Neuron (in vitro differentiated cells): Measurements from ENCODE around the gene IL6R.

Experiments
- H2AFZ ChIP-seq: one replicate; pipeline ENCODE4 v1.6.1; 2013; ENCODE audit warnings: low read depth, mild to moderate bottlenecking, inconsistent platforms, low read length, moderate library complexity
- H3K27me3 ChIP-seq: one replicate; pipeline ENCODE4 v1.6.1; 2013; ENCODE audit warnings: low read length; ENCODE audit not compliant: insufficient read depth
- H3K36me3 ChIP-seq: one replicate; pipeline ENCODE4 v1.6.1; 2013; ENCODE audit warnings: low read length; ENCODE audit not compliant: insufficient read depth
- H3K4me1 ChIP-seq: one replicate; pipeline ENCODE4 v1.6.1; 2013; ENCODE audit warnings: low read length; ENCODE audit not compliant: insufficient read depth
- H3K4me3 ChIP-seq: 2 replicates; pipeline ENCODE4 v1.5.1; 2013; ENCODE audit warnings: mild to moderate bottlenecking, low read length, moderate library complexity
- H3K9me3 ChIP-seq: one replicate; pipeline ENCODE4 v1.6.1; 2013; ENCODE audit warnings: low read length

Gene IL6R

DNA sequence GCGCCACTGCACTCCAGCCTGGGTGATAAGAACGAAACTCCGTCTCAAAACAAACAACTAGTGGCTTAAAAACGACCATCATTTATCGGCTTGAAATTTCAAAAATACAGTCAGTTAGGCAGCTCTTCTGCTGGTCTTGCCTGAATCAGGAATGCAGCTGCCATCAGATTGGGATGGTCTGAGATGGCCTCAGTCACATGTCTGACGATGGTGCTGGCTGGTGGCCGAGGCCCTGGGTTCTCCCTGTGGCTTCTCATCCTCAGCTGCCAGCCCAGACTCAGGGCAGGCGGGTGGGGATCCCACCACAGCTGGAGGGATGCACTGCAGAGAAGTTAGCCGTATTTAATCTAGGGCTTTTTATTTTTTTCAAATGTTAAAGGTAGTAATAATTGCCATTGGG is 31.3 kb downstream of the IL6R start:
- Histone ChIP-seq H3K4me1 (peaks cover 6% of the 10 kb centered on the region), H3K36me3 (no peaks in the 10 kb centered on the region), H2AFZ (no peak overlapping the region), H3K9me3 (no peaks in the 10 kb centered on the region), H3K27me3 (no peaks in the 10 kb centered on the region), H3K4me3 (no peak overlapping the region)

DNA sequence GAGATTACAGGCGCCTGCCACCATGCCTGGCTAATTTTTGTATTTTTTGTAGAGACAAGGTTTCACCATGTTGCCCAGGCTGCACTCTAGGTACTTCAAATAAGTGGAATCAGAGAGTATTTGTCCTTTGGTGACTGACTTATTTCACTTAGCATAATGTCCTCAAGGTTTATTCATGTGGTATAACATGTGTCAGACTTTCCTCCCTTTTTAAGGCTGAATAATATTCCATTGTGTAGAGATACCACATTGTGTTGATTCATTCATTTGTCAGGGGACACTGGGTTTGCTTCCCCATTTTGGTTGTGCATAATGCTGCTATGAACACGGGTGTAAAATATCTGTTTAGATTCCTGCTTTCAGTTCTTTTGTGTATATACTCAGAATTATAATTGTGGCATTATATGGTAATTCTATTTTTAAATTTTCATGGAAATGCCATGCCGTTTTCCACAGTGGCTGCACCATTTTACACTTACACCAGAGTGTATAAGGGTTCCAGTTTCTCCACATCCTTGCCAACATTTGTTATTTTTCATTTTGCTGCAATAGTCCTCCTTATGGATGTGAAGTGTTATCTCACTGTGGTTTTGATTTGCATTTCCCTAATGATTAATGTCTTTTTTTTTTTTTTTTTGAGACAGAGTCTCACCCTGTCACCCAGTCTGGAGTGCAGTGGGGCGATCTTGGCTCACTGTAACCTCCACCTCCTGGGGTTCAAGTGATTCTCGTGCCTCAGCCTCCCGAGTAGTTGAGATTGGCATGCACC is 35.1 kb downstream of the IL6R start:
- Histone ChIP-seq H2AFZ (no peak overlapping the region), H3K4me1 (no peaks in the 10 kb centered on the region), H3K4me3 (no peak overlapping the region), H3K27me3 (no peaks in the 10 kb centered on the region), H3K36me3 (no peaks in the 10 kb centered on the region), H3K9me3 (no peaks in the 10 kb centered on the region)

DNA sequence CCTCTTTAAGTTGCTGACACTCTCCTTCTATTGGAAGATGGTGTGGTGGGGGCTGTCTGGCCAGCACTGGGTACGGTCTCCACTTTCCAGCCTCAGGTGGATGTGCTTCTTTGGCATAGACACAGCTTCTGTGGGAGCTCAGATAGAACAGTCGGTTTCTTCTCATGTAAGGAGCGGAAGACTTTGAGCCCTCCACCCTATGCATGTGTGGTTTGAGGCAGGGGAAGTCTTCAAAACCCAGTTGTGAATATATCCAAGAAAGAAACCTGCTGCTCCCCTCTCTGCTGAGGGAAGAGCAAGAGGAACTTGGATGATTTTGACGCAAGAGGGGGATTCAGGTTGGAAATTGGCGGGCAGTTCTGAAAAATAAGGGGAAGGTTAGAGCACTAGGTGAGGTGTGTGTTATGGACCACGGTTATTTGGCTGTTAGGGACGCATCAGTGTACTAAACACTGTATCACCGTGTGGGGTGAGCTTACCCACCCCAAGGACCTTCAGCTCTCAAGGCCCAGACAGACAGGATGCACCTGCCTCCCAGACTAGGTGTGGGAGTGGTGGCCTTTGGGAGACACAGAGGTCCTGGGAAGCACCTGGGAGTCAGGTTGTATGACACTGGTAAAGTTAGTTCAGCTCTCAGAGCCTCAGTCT is 36.2 kb downstream of the IL6R start:
- Histone ChIP-seq H3K27me3 (no peaks in the 10 kb centered on the region), H3K4me1 (no peaks in the 10 kb centered on the region), H2AFZ (no peak overlapping the region), H3K9me3 (no peaks in the 10 kb centered on the region), H3K36me3 (no peaks in the 10 kb centered on the region), H3K4me3 (no peak overlapping the region)

DNA sequence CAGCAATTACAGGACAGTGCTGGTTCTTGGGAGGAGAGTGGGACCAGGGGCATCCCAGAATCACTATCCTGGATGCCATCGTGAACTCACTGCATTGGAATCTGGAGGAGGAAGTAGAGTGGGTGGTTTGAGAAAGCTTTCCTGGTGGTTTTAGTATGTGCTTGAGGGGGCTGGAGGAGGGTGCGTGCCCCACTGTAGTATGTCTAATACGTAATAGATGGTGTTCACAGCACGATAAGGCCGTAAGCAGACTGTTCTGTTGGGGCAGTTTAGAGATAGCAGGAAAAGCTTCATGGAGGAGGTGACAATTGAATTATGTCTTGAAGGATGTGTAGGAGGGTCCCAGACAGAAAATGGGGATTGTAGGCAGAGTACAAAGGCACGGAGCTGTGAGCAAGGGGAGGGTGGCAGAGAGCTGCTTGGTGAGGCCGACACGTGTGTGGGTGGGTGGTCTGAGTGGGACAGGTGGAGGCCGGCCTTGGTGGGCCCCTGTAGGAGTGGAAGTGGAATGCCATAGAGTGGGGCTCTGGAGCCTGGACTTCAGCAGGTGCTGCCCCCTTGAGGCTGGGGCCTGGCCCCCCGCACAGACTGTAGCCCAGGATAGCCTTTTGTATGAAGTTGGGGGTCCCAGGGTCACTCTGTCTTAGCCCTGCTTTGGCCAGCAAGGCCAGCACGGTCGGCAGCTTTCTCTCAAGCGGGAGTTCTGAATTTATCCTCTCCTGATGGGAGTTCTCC is 37.0 kb downstream of the IL6R start:
- Histone ChIP-seq H3K36me3 (no peaks in the 10 kb centered on the region), H3K4me3 (no peak overlapping the region), H2AFZ (no peak overlapping the region), H3K4me1 (no peaks in the 10 kb centered on the region), H3K27me3 (no peaks in the 10 kb centered on the region), H3K9me3 (no peaks in the 10 kb centered on the region)

DNA sequence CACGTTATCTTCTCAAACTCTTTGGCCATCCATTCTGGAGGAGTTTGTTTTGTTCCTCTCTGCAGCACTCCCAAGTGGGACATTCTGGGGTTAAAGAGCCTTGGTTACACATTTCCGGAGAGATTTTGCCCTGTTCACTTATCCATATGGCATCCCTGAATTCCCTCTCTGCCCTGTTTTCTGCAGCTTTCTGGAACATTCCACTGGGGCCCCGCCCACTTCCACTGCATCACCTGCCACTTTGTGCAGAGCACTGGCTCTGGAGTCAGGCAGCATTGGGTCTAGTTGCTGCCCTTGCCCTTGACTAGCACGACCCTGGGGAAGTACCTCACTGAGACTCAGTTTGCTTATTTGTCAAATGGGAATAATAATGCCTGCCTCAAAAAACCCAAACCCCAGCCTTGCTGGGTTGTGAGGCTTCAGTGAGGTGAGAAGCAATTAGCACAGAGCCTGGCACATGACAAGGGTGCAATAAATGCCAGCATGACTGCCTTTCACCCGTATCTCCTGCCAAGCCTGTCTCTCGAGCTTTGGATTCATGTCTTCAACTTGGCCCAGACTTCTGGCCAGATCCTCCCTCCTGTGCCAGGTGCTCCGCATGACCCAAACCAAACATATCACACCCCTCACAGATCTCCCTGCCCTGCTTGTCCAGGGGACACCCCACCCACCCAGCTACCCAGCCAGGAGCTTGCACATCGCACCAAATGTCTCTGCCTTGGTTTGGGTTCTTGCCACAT is 38.3 kb downstream of the IL6R start:
- Histone ChIP-seq H3K36me3 (no peaks in the 10 kb centered on the region), H3K9me3 (no peaks in the 10 kb centered on the region), H2AFZ (no peak overlapping the region), H3K4me1 (no peaks in the 10 kb centered on the region), H3K27me3 (no peaks in the 10 kb centered on the region), H3K4me3 (no peak overlapping the region)

DNA sequence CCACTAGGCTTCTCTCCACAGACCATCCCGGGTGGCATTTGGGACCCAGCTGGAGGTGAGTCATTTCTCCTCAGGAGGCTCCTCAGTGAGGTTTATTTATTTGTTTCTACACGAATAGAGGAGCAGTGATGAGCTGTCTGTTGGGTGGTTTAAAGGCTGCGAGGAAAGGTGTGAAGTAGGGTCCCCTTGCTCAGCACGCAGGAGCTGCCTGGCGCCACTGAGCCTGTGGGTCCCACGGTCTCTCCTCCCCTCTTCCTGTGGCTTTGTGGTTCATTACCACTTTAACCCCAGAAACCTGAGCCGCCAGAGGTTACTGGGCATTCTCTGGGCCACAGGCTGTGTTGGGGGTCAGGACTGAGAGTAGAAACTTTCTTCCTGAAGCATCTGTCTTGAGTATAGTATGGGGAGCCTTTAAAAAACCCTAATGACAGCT is 39.9 kb downstream of the IL6R start:
- H3K9me3 ChIP-seq, result no peaks in the 10 kb centered on the region

DNA sequence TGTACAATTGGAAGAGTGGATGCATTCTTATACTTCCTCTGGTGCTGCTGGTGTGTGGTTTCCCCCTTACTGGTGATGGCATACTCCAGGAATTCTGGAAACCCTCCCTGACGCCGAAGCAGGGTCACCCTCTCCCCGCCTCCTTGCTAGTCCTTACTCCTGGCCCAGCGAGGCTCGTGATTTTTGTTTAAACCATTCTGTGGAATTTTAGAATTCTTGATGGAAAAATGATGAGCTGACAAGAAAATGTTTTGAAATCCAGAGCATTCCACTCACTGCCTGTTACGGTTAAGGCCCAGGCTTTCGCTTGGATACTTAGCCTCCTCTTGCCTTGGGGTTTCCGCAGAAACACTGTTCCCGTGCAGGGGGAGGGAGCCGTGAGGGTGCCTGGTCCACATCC is 41.1 kb downstream of the IL6R start:
- Histone ChIP-seq H3K4me1 (no peaks in the 10 kb centered on the region), H3K27me3 (no peaks in the 10 kb centered on the region)

More for the DNA sequence above, 39.9 kb downstream of the IL6R start:
- H3K4me1 ChIP-seq, result no peaks in the 10 kb centered on the region
- no peak overlapping the region for H3K4me3 ChIP-seq
- H3K36me3 ChIP-seq, result no peaks in the 10 kb centered on the region
- H2AFZ ChIP-seq, result no peak overlapping the region
- no peaks in the 10 kb centered on the region for H3K27me3 ChIP-seq

DNA sequence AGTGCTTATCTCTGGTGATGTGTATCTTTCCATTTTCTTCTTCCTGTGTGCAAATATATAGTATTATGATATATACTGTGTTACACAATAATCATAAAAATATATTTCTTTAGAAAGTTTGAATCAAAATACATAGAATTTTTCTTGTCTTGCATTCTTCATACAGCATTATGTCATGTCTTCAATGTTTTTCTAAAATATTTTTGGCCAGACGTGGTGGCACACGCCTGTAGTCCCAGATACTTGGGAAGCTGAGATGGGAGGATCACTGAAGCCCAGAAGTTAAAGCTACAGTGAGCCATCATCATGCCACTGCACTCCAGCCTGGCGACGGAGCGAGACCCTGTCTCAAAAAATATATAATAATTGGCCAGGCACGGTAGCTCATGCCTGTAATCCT is 41.6 kb downstream of the IL6R start:
- no peaks in the 10 kb centered on the region for H3K27me3 ChIP-seq
- H2AFZ ChIP-seq, result no peak overlapping the region
- H3K4me3 ChIP-seq, result no peak overlapping the region
- H3K4me1 ChIP-seq, result no peaks in the 10 kb centered on the region
- no peaks in the 10 kb centered on the region for H3K36me3 ChIP-seq
- H3K9me3 ChIP-seq, result no peaks in the 10 kb centered on the region

More for the DNA sequence above, 41.1 kb downstream of the IL6R start:
- Histone ChIP-seq H3K4me3 (no peak overlapping the region), H2AFZ (no peak overlapping the region), H3K9me3 (no peaks in the 10 kb centered on the region), H3K36me3 (no peaks in the 10 kb centered on the region)

DNA sequence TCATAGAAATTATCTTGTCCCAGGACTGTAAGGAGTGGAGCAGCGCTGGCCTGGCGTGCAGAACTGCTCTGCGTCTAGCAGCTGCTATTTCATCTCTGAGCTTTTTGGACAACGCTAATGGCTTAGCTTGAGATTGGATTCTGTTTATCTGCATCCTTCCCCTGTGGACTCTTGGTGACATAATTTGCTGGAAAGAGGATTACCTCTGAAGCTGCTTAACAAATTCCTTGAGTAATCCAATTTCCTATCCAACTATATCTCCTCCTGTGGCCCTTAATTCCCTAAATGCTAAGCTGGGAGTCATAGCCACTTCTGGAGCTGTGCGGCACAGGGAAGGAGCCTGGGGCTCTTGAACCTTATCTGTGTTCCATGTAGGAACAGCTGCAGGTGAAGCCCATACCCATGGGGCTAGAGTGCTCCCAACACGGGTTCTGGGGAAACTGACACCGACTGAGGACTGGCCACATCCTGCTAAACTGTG is 43.2 kb downstream of the IL6R start:
- Histone ChIP-seq H3K36me3 (no peaks in the 10 kb centered on the region), H2AFZ (no peak overlapping the region), H3K4me3 (no peak overlapping the region), H3K9me3 (no peaks in the 10 kb centered on the region), H3K27me3 (no peaks in the 10 kb centered on the region), H3K4me1 (no peaks in the 10 kb centered on the region)

DNA sequence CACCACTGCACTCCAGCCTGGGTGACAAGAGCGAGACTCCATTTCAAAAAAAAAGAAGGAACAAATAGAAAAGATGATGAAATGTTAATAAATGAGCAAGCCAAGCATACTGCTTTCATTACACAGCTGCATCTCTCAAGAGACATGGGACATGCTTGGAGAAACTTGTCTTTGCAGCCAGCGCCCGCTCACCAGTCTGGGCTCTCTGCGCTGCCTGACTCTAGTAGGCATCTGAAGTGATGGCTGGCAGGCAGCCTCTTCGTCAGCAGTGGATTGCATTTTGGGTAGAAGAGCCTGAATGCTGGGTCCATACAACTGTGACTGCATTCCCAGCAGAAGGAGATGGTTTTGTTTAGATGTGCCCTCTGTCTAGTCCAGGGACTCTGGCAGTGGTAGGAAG is 48.0 kb downstream of the IL6R start:
- no peak overlapping the region for H3K4me3 ChIP-seq
- H3K27me3 ChIP-seq, result no peaks in the 10 kb centered on the region
- H2AFZ ChIP-seq, result no peak overlapping the region
- no peaks in the 10 kb centered on the region for H3K9me3 ChIP-seq
- no peaks in the 10 kb centered on the region for H3K36me3 ChIP-seq
- H3K4me1 ChIP-seq, result no peaks in the 10 kb centered on the region

DNA sequence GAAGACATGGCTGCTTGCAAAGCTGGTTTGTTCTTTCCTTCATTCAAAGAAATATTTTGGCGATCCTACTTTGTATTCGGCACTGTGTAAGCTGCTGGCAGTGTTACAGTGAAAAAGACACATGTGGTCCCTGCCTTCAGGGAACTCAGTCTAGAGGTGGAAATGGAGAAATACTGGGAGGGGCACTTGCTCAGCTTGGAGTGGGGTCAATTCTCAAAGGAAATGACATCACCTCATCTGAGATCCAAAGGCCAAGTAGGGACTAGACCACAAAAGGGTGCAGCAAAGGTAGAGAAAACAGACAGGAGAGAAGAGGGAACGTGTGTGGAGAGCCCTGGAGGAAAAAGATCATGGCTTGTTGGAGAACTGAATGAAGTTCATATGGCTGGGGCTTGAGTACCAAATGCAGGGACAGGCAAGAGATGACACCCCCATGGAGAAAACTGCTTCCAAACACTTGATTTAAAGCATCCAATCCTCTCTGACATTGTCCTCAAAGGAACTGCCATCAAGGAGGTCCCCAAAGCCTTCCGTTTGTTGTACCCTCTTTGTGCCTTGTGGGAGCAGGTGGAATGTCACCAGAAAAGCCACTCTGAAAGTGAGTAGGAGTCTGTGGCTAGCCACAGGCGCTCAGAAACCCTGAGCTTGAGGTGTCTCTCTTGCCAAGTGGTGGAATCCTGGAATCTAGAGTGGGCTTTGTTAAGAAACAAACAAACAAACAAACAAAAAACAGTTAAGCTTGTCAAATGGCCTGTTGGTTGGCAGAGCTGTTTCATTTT is 48.6 kb downstream of the IL6R start:
- Histone ChIP-seq H3K27me3 (no peaks in the 10 kb centered on the region), H3K36me3 (no peaks in the 10 kb centered on the region), H2AFZ (no peak overlapping the region), H3K9me3 (no peaks in the 10 kb centered on the region), H3K4me3 (no peak overlapping the region), H3K4me1 (no peaks in the 10 kb centered on the region)

DNA sequence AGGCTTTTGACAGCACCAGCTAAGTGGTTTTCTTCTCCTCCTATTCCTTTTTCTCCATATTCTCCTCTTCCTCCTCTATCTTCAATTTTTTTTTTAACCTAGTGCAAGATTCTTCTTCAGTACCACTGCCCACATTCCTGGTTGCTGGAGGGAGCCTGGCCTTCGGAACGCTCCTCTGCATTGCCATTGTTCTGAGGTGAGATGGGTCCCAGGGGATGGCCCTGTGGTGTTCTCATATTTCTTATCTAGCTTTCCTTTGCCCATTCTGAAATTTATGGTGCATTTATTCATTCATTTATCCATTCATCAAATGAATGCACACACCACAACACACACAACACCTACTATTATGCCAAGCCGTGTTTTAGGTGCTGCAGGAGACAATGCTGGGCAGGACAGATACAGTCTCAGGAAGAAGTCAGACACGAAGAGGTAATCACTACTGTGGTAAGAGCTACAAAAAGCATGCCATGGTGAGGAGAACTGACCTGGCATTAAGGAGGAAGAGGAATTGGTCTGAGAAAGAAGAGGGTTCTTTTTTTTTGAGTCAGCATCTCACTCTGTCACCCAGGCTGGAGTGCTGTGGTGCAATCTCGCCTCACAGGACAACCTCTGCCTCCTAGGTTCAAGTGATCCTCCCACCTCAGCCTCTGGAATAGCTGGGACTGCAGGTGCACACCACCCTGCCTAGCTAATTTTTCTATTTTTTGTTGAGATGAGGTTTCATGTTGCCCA is 49.4 kb downstream of the IL6R start:
- Histone ChIP-seq H3K4me3 (no peak overlapping the region), H3K9me3 (no peaks in the 10 kb centered on the region), H3K36me3 (no peaks in the 10 kb centered on the region), H3K4me1 (no peaks in the 10 kb centered on the region), H3K27me3 (no peaks in the 10 kb centered on the region), H2AFZ (no peak overlapping the region)
